Stimulated activated CD4-positive, alpha-beta T cell treated with anti-CD3 and anti-CD28 coated beads, Interleukin-1b, Interleukin-23, amount 100 ng/mL, for 24 hours (primary cell): ENCODE data around the gene UNKL.
A peak's percentile ranks its signal among the peaks of the same experiment; 100 is the strongest.

Experiments
- DNase-seq, 4 experiments: peaks; one replicate each; pipeline ENCODE4 v3.0.0-alpha.2; 2020; ENCODE audit warnings: low read depth in 4 of 4, low spot score in 1 of 4

UNKL gene

GRCh38 chr16:1378804-1379303 lies 35.6 kb downstream of the UNKL start:
- DNase-seq = peak; percentile 30 to 68 (median 56)

- DNase-seq = no peak
Observed at GRCh38 chr16:1378087-1378803, 36.3 kb downstream of the UNKL start.

- no peak for DNase-seq
Observed at GRCh38 chr16:1377406-1378010, 37.0 kb downstream of the UNKL start.

GRCh38 chr16:1375741-1376410 lies 38.6 kb downstream of the UNKL start:
- DNase-seq = no peak

- DNase-seq = no peak
Observed at GRCh38 chr16:1375298-1375640, 39.2 kb downstream of the UNKL start.

GRCh38 chr16:1374418-1375297 lies 39.8 kb downstream of the UNKL start:
- no peak for DNase-seq

GRCh38 chr16:1372292-1372950 lies 42.1 kb downstream of the UNKL start:
- no peak for DNase-seq

GRCh38 chr16:1371054-1371978 lies 43.2 kb downstream of the UNKL start:
- DNase-seq = no peak

GRCh38 chr16:1367486-1368174 lies 46.9 kb downstream of the UNKL start:
- no peak for DNase-seq

- no peak for DNase-seq
Observed at GRCh38 chr16:1366712-1367299, 47.7 kb downstream of the UNKL start.

GRCh38 chr16:1366060-1366711 lies 48.3 kb downstream of the UNKL start:
- no peak for DNase-seq

GRCh38 chr16:1364510-1364909 lies 50.0 kb downstream of the UNKL start:
- DNase-seq = no peak

GRCh38 chr16:1363501-1364041 lies 50.9 kb downstream of the UNKL start:
- DNase-seq = peak; percentile 37 to 59 (median 50)

- DNase-seq = no peak
Observed at GRCh38 chr16:1362807-1363206, 51.7 kb downstream of the UNKL start.

- DNase-seq = no peak
Observed at GRCh38 chr16:1361685-1362360, 52.7 kb downstream of the UNKL start.

- DNase-seq = no peak
Observed at GRCh38 chr16:1357906-1358566, 56.5 kb downstream of the UNKL start.
